Left lung (tissue), 10 donors: ENCODE data around the gene TYW3. TPM values are rescaled to one million over a fixed set of nuclear protein-coding genes. Genes with fewer than 3 reads are reported as not detected.
"Not testable (repeated sequence)": the region's sequence is repeated elsewhere in the genome, so short reads cannot be mapped to it uniquely, and the experiment has no call there.

Experiments
- ATAC-seq: fragments of 200-7000 bp; cut with Tn5 transposase; one replicate; pipeline ENCODE4 v1.9.1; 2020; ENCODE audit warnings: moderate library complexity
- DNase-seq, 4 donors: peaks; one replicate each; pipeline ENCODE4 v3.0.0-alpha.2; 2013 to 2020
- H3K27ac ChIP-seq, 2 donors: fragments of 200-600 bp; sonication (generic) in 1 of 2; one replicate each; pipeline versions ENCODE4 v1.5.0 to v1.8.0; 2020 to 2021
- H3K27me3 ChIP-seq, 2 donors: fragments of 200-600 bp; sonication (generic) in 1 of 2; one replicate each; pipeline versions ENCODE4 v1.5.0 to v1.8.0; 2020 to 2021
- H3K36me3 ChIP-seq, 2 donors: fragments of 200-600 bp; sonication (generic) in 1 of 2; one replicate each; pipeline versions ENCODE4 v1.5.0 to v1.8.0; 2020 to 2021
- H3K4me1 ChIP-seq, 2 donors: fragments of 200-600 bp; one replicate each; pipeline ENCODE4 v1.8.0; 2021
- H3K4me3 ChIP-seq, 2 donors: fragments of 200-600 bp; sonication (generic) in 1 of 2; one replicate each; pipeline versions ENCODE4 v1.5.0 to v1.8.0; 2020 to 2021; ENCODE audit warnings: mild to moderate bottlenecking in 1 of 2
- H3K9me3 ChIP-seq, 2 donors: fragments of 200-600 bp; sonication (generic) in 1 of 2; one replicate each; pipeline versions ENCODE4 v1.5.0 to v1.8.0; 2020 to 2021
- CTCF ChIP-seq, 2 donors: fragments of 200-600 bp; sonication (generic) in 1 of 2; IDR thresholded peaks; one replicate each; pipeline versions ENCODE4 v1.5.0 to v1.8.0; 2021; ENCODE audit warnings: antibody characterized with exemption in 2 of 2
- intact Hi-C, 2 donors: fragments of 100-400 bp; cut with DNase I; formaldehyde crosslinking; loops; one replicate each; pipeline versions ENCODE4 v1.11.2 to v1.14.2; 2022
- polyA plus RNA-seq, 6 donors: library from polyadenylated mRNA; unstranded; fragments of 120-200 nt; gene quantifications; one replicate each; pipeline ENCODE4 v1.2.1, GENCODE V29; 2013; ENCODE audit not compliant: insufficient read length in 6 of 6
- total RNA-seq, 2 donors: library from RNA; stranded (reverse); fragmentation: NEBNext Ultra II Directional; extraction: Animal tissue kit (Norgen Biotek cat#: 25700); gene quantifications; one replicate each; pipeline ENCODE4 v1.2.1, GENCODE V29; 2021
- donor health status: DM: no; HTN: yes; CAD: no.
- donor health status: DM: no; HTN: no; CAD: no.

Gene TYW3
- total and polyA plus RNA-seq, 8 donors = 17.8 to 40.7 (median 35.3) TPM

- DNase-seq = no peak
- H3K27me3 ChIP-seq = no peaks in the 10 kb centered on the region
- intact Hi-C loops = no loop called here
- H3K36me3 ChIP-seq = peaks cover 0 to 41% of the 10 kb centered on the region in 2 donors
- peaks cover 0 to 5% of the 10 kb centered on the region in 2 donors for H3K4me1 ChIP-seq
- no peak overlapping the region for H3K4me3 ChIP-seq
- ATAC-seq = no peak
- no peak for TF ChIP-seq CTCF (IDR thresholded peaks at IDR 0.05)
- H3K27ac ChIP-seq = no peak overlapping the region
- H3K9me3 ChIP-seq = peaks cover 0 to 12% of the 10 kb centered on the region in 2 donors
Observed at GRCh38 chr1:74726063-74726462, 6.9 kb upstream of the TYW3 start.

DNA sequence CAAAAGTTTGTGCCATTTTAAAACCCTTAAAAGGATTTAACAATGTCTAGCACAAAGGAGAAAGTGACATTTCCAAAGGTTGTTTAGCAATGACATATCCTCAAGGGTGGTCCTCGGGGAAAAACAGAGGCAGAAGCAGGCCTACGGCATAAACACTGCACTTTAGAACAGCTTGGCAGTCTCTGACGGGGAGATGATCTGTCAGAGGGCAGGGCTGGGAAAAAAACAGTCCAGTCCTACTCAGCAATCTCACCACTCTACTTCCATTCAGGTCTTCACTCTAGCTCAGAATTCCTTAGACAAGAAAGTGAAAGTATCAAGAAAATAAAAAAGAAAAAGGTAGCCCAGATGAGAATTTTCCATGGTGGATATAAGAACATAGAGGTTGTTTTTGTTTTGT, 4.2 kb upstream of the TYW3 start:
- intact Hi-C loops = no loop called here
- H3K27ac ChIP-seq = no peak overlapping the region
- H3K4me3 ChIP-seq = no peak overlapping the region
- no peaks in the 10 kb centered on the region for H3K27me3 ChIP-seq
- H3K36me3 ChIP-seq = peaks cover 0 to 16% of the 10 kb centered on the region in 2 donors
- ATAC-seq (no peak), DNase-seq (no peak)
- TF ChIP-seq CTCF (IDR thresholded peaks at IDR 0.05) = no peak
- H3K4me1 ChIP-seq = peaks cover 0 to 5% of the 10 kb centered on the region in 2 donors
- H3K9me3 ChIP-seq = peaks cover 0 to 12% of the 10 kb centered on the region in 2 donors

DNA sequence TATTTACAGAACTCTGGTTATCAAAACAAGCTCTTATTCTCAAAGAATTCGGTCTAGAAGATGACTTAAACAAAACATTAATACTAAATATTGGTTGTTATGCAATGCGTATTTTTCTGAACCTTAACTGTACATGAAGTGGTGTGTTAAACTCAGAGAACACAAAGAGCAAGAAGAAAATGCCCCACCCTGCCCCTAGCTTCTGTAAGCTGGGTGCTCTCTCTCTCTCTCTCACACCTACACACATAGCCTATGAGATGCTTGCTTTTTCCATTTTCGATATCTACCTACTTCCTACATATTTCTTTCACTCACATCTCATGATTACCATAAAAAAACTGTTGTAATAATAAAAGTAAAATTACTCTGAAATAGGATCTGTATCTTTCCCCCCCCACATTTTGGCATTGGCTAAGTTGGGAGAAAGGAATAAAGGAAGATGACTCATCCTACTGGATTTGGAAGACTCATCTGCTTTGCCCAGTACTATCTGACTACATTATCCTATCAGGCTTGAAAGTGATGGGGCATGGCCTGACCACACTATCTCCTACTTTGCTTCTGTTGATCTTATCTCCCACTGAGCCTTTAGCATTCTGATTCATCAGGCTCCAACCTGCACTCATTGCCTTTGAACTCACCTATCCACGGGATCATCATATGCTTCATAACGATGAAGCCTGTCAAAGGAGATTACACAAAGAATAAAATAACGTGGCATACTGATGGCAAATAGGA, 3.0 kb upstream of the TYW3 start:
- H3K4me1 ChIP-seq = peaks cover 11 to 12% of the 10 kb centered on the region in 2 donors
- H3K27ac ChIP-seq = no peak overlapping the region
- no peaks in the 10 kb centered on the region for H3K27me3 ChIP-seq
- H3K36me3 ChIP-seq = peaks cover 0 to 10% of the 10 kb centered on the region in 2 donors
- intact Hi-C loops = no loop called here
- DNase-seq (no peak), ATAC-seq (no peak)
- no peak overlapping the region for H3K4me3 ChIP-seq
- peaks cover 0 to 12% of the 10 kb centered on the region in 2 donors for H3K9me3 ChIP-seq
- TF ChIP-seq CTCF (IDR thresholded peaks at IDR 0.05) = no peak

DNA sequence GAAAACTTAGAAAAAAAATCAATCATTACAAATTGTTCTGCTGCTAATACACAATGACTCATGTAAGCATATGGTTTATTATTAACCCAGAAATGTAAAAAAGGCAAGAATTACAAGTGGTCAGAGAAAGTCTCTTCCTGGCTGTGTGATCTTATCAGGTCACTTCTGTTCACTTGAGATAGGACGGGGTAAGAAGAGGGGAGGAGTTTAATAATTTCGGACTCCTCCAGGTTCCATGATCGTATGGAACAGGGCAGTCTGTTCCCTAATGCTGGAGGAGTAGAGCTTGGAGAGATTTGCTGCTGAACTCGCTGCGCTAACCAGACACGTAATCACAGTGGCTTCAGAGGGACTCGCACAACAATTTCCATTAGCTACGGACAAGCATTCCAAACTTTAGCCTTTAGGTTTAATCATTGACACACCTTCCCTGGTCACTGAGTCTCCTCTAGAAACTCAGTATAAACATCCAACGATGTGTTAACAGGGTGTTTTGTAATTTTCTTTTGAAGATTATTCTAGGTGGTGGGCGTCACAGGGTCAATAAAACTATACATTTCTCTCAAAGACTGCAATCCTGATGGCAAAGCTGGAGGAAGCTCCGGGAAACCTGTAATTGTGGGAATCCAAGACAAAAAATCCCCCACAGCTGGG, 1.4 kb upstream of the TYW3 start:
- peak overlapping the region; percentile 49 to 68 for H3K4me3 ChIP-seq
- H3K27me3 ChIP-seq = no peaks in the 10 kb centered on the region
- H3K36me3 ChIP-seq = peaks cover 0 to 3% of the 10 kb centered on the region in 2 donors
- peak overlapping the region in 1 of 2 donors; percentile 95 for H3K27ac ChIP-seq
- intact Hi-C loops = no loop called here
- DNase-seq (peak in 1 of 4 donors; percentile 13), ATAC-seq (peak; percentile 13)
- H3K4me1 ChIP-seq = peaks cover 11 to 12% of the 10 kb centered on the region in 2 donors
- TF ChIP-seq CTCF (IDR thresholded peaks at IDR 0.05) = no peak
- H3K9me3 ChIP-seq = peaks cover 0 to 3% of the 10 kb centered on the region in 2 donors

DNA sequence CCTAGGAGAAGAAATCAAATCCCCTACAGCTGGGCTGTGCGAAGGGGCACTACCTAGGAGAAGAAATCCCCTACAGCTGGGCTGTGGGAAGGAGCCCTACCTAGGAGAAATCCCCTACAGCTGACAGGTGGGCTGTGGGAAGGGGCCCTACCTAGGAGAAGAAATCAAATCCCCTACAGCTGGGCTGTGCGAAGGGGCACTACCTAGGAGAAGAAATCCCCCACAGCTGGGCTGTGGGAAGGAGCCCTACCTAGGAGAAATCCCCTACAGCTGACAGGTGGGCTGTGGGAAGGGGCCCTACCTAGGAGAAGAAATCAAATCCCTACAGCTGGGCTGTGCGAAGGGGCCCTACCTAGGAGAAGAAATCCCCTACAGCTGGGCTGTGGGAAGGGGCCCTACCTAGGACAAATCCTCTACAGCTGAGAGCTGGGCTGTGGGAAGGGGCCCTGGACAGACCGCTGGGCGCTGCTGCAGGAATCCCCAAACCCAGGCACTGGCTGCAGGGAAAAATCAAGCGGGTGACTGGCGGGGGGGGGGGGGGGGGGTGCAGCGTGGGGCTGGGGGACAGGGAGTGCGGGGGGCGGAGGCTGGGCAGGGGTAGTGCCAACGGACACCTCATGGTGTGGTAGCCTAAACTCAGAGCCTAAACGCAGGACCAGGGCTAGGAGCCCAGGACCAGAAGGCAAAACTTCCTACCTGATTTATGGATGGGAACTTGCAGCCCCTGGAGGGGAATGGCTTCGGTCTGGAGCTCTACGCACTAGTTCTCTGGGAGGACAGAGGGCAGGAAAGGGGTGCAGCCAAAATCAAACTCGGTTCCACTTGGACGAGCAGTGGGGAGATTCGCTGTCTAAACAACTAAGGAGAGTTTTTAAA, 643 bp upstream of the TYW3 start:
- peaks cover 11 to 12% of the 10 kb centered on the region in 2 donors for H3K4me1 ChIP-seq
- H3K9me3 ChIP-seq, H3K27me3 ChIP-seq, H3K36me3 ChIP-seq, intact Hi-C loops: not testable (repeated sequence)
- DNase-seq (peak in 1 of 4 donors; percentile 35), ATAC-seq (peak; percentile 25)
- H3K27ac ChIP-seq = peak overlapping the region; percentile 91 to 95
- peak overlapping the region; percentile 49 to 68 for H3K4me3 ChIP-seq
